ENCODE results near the gene RFLNA.

- TF ChIP-seq CTCF (IDR thresholded peaks at IDR 0.05) (no peak), POLR2AphosphoS5 (IDR thresholded peaks at IDR 0.05) (no peak), POLR2A (IDR thresholded peaks at IDR 0.05) (no peak)
Observed at GRCh38 chr12:124282287-124282686, 12.6 kb upstream of the RFLNA start.

Data from prostate gland (tissue), 2 donors.